OCI-LY1 (cell line): ENCODE results near the gene TAS1R3.

ENCODE experiments used
- H2AFZ ChIP-seq: fragments of 200-600 bp; sonication (generic), shearing (Covaris generic); 2 replicates; pipeline ENCODE4 v1.6.0; 2014; ENCODE audit warnings: antibody characterized with exemption, mild to moderate bottlenecking, low read length
- H3F3A ChIP-seq: fragments of 200-600 bp; sonication (generic), shearing (Covaris generic); 2 replicates; pipeline ENCODE4 v1.6.0; 2014; ENCODE audit warnings: mild to moderate bottlenecking, antibody characterized with exemption, low read length, moderate library complexity; ENCODE audit not compliant: insufficient read depth
- H3K27ac ChIP-seq: fragments of 200-600 bp; sonication (generic); 2 replicates; pipeline ENCODE4 v1.5.1; 2014; ENCODE audit warnings: low read length, mixed run types, mild to moderate bottlenecking, low read depth; ENCODE audit not compliant: poor library complexity, severe bottlenecking
- H3K27me3 ChIP-seq: fragments of 200-600 bp; sonication (generic); 2 replicates; pipeline ENCODE4 v1.6.0; 2014; ENCODE audit warnings: antibody characterized with exemption, mild to moderate bottlenecking, low read length, moderate library complexity; ENCODE audit not compliant: insufficient read depth
- H3K36me3 ChIP-seq: fragments of 200-600 bp; sonication (generic); 2 replicates; pipeline ENCODE4 v1.6.1; 2014; ENCODE audit warnings: mild to moderate bottlenecking, antibody characterized with exemption, low read length, moderate library complexity, mixed read lengths; ENCODE audit not compliant: insufficient read depth
- H3K4me1 ChIP-seq: fragments of 200-600 bp; sonication (generic); 2 replicates; pipeline ENCODE4 v1.5.1; 2014; ENCODE audit warnings: mild to moderate bottlenecking, low read length, moderate library complexity; ENCODE audit not compliant: insufficient read depth, severe bottlenecking
- H3K4me2 ChIP-seq: fragments of 200-600 bp; sonication (generic), shearing (Covaris generic); 2 replicates; pipeline ENCODE4 v1.6.1; 2014; ENCODE audit warnings: low read length
- H3K4me3 ChIP-seq: fragments of 200-600 bp; sonication (generic); 2 replicates; pipeline ENCODE4 v1.5.1; 2014; ENCODE audit warnings: low read length, low read depth, mild to moderate bottlenecking, mixed read lengths; ENCODE audit not compliant: poor library complexity, severe bottlenecking
- H3K79me2 ChIP-seq: fragments of 200-600 bp; shearing (Covaris generic); 2 replicates; pipeline ENCODE4 v1.6.1; 2016; ENCODE audit warnings: mixed run types, low read length, mixed read lengths; ENCODE audit not compliant: insufficient read depth
- H3K9ac ChIP-seq: fragments of 200-600 bp; sonication (generic), shearing (Covaris generic); 2 replicates; pipeline ENCODE4 v1.6.1; 2014; ENCODE audit warnings: mild to moderate bottlenecking, low read length, mixed read lengths
- H3K9me2 ChIP-seq: fragments of 200-600 bp; sonication (generic), shearing (Covaris generic); 2 replicates; pipeline ENCODE4 v1.6.1; 2014; ENCODE audit warnings: low read depth, mild to moderate bottlenecking, low read length, mixed read lengths
- H3K9me3 ChIP-seq: fragments of 200-600 bp; shearing (Covaris generic); 2 replicates; pipeline ENCODE4 v1.6.1; 2014; ENCODE audit warnings: low read length, mixed read lengths
- H4K20me1 ChIP-seq: fragments of 200-600 bp; sonication (generic), shearing (Covaris generic); 2 replicates; pipeline ENCODE4 v1.6.0; 2016; ENCODE audit warnings: mild to moderate bottlenecking, low read length; ENCODE audit not compliant: insufficient read depth
- EZH2 ChIP-seq: fragments of 200-600 bp; sonication (generic), shearing (Covaris generic); IDR thresholded peaks from 2 replicates; pipeline ENCODE4 v1.8.0; 2017; ENCODE audit warnings: borderline replicate concordance, mixed run types, mild to moderate bottlenecking, antibody characterized with exemption, low read length, moderate library complexity, mixed read lengths
- TF ChIP-seq, protein P1 (sequence below): fragments of 200-600 bp; sonication (generic), shearing (Covaris generic); IDR thresholded peaks from 2 replicates; pipeline ENCODE4 v1.5.1; 2017; ENCODE audit warnings: mild to moderate bottlenecking, antibody characterized with exemption, low read length, moderate library complexity, mixed read lengths

Gene TAS1R3

DNA sequence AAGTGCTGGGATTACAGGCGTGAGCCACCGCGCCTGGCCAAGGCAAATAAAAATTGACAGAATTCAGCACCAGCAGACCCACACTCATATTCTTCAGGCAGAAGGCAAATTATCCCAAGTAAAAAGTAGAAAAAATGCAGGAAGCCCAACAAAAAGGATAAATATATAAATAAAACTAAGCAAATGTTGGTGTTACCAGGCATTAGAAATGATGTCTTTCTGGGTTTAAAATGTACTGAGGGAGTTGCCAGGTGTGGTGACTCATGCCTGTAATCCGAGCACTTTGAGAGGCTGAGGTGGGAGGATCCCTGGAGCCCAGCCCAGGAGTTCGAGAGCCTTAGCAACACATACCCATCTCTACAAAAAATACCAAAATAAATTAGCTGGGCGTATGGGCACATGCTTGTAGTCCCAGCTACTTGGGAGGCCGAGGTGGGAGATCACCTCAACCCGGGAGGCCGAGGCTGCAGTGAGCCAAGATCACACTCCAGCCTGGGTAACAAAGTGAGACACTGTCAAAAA, 12.9 kb upstream of the TAS1R3 start:
- Histone ChIP-seq H3K4me3 (no peak overlapping the region), H3K9ac (no peak overlapping the region), H3K9me2 (no peaks in the 10 kb centered on the region), H3K4me2 (no peak overlapping the region), H3K9me3 (no peaks in the 10 kb centered on the region), H3K27ac (no peak overlapping the region), H3K36me3 (peaks cover 75% of the 10 kb centered on the region), H4K20me1 (no peaks in the 10 kb centered on the region), H3K79me2 (peaks cover 12% of the 10 kb centered on the region), H2AFZ (no peak overlapping the region), H3K27me3 (no peaks in the 10 kb centered on the region), H3K4me1 (peaks cover 10% of the 10 kb centered on the region), H3F3A (no peaks in the 10 kb centered on the region)
- no peak for TF ChIP-seq EZH2
- TF ChIP-seq, protein P1, sequence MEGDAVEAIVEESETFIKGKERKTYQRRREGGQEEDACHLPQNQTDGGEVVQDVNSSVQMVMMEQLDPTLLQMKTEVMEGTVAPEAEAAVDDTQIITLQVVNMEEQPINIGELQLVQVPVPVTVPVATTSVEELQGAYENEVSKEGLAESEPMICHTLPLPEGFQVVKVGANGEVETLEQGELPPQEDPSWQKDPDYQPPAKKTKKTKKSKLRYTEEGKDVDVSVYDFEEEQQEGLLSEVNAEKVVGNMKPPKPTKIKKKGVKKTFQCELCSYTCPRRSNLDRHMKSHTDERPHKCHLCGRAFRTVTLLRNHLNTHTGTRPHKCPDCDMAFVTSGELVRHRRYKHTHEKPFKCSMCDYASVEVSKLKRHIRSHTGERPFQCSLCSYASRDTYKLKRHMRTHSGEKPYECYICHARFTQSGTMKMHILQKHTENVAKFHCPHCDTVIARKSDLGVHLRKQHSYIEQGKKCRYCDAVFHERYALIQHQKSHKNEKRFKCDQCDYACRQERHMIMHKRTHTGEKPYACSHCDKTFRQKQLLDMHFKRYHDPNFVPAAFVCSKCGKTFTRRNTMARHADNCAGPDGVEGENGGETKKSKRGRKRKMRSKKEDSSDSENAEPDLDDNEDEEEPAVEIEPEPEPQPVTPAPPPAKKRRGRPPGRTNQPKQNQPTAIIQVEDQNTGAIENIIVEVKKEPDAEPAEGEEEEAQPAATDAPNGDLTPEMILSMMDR = no peak

DNA sequence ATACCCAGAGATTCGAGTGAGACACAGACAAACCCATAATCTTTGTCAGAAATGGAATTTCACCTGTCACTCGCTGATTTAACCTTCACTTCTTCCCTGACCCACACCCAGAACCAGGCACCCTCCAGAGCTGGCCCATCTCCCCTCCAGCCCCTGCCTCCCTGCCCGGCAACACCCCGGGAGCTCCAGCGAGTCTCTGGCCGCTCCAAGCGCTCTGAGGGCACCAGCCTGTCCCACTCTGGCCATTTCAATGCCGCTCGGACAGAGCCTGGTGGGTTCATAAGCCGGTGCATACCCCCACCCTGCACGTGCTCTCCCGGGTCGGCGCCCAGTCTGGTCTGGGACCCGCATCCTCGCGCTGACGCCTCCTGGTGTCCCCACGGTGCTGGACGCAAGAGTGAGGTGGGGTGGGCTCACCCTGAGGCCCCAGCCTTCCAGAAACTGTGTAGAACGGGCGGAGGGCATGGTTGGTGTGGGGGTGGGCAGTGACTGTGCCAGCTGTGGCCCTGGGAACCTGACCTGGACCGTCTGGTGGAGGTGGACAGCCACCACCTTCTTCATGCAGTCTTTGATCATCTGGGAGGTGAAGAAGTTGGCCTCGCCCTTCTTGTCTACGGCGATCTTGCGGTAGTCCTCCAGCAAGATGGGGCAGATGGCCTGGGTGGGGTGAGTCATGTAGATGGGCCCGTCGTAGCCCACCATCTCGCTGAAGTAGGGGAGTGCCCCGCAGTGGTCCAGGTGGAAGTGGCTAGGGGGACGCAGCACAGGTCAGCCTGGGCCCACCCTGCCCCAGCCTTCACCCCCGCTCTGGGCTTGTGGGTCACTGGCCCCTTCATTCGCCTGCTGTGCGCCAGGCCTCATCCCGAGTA, 12.1 kb upstream of the TAS1R3 start:
- peaks cover 67% of the 10 kb centered on the region for H3K36me3 ChIP-seq
- no peak overlapping the region for H3K4me2 ChIP-seq
- no peaks in the 10 kb centered on the region for H4K20me1 ChIP-seq
- H3K4me1 ChIP-seq = peaks cover 15% of the 10 kb centered on the region
- H3K79me2 ChIP-seq = peaks cover 17% of the 10 kb centered on the region
- H3K9me2 ChIP-seq = no peaks in the 10 kb centered on the region
- H2AFZ ChIP-seq = no peak overlapping the region
- H3K27me3 ChIP-seq = no peaks in the 10 kb centered on the region
- H3K4me3 ChIP-seq = no peak overlapping the region
- H3F3A ChIP-seq = no peaks in the 10 kb centered on the region
- no peak overlapping the region for H3K9ac ChIP-seq
- no peak for TF ChIP-seq EZH2
- TF ChIP-seq, protein P1 = no peak
- no peaks in the 10 kb centered on the region for H3K9me3 ChIP-seq
- H3K27ac ChIP-seq = no peak overlapping the region

DNA sequence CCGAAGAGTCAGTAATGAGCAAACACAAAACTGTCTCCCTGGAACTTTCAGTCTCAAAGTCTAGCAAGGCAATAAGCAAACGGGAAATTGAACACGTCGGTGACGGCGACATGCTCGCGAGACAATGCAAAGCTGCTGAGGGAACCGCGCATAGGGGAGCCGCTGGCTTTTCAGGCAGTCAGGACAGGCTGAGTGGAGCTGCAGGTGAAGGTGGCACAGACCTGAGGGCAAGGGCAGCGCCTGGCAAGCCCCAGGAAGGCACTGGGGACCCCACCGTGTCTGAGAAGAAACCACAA, 11.5 kb upstream of the TAS1R3 start:
- Histone ChIP-seq H3F3A (no peaks in the 10 kb centered on the region), H3K36me3 (peaks cover 61% of the 10 kb centered on the region), H3K9me2 (no peaks in the 10 kb centered on the region), H2AFZ (no peak overlapping the region), H3K4me3 (no peak overlapping the region), H3K27ac (no peak overlapping the region), H4K20me1 (no peaks in the 10 kb centered on the region), H3K9me3 (no peaks in the 10 kb centered on the region), H3K4me2 (no peak overlapping the region), H3K4me1 (peaks cover 15% of the 10 kb centered on the region), H3K79me2 (peaks cover 17% of the 10 kb centered on the region), H3K27me3 (no peaks in the 10 kb centered on the region), H3K9ac (no peak overlapping the region)
- TF ChIP-seq, protein P1 = no peak
- TF ChIP-seq EZH2 = no peak
